ENCODE measurements around the gene PIANP.

PIANP gene

DNA sequence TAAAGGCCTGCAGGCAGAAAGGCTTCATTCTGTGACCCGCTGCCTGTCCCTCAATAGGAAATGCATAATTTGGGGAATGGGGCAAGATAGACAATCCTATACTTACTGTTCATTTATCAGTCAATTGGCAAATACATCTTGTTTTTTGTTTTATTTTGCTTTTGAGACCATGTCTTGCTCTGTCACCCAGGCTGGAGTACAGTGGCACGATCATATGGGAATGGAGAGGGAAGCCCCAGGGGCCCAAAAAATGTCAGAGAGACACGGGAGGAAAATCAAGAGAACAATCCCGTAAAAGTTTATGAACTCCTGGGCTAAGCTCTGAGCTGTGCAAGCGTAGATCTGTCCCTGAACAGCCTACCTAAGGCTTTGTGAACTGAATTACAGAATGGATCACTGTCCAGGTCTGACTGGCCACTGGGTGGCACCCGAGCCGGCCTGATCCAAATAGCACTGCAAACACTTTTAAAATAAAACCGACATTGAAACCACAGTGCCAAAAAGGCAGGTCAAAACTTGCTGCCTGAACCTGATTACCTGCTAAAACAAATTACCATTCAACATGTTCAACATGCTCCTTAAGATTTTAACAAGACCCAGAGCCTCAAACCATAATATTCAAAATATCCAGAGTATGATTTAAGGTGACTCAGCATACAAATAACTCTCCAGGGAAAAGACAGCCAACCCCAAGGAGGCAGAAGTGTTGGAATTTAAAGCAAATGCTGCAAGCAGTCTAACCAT is 35.0 kb upstream of the PIANP start:
- Histone ChIP-seq H3K27ac (ENCODE audit: low read length) (no peak overlapping the region), H2AFZ (ENCODE audit: low read length) (peak overlapping the region; percentile 67), H3K9ac (ENCODE audit: low read length) (peak overlapping the region; percentile 30; the same call in 1 of the 2 replicates), H3K4me3 (ENCODE audit: low read length) (no peak overlapping the region), H3K27me3 (replicated peaks; ENCODE audit: insufficient read depth, low read length) (no peaks in the 10 kb centered on the region), H4K20me1 (ENCODE audit: insufficient read depth, low read length) (no peaks in the 10 kb centered on the region), H3F3A (ENCODE audit: insufficient read depth, low read length) (peaks cover 5% of the 10 kb centered on the region; the same call in 1 of the 2 replicates), H3K4me1 (ENCODE audit: low read length) (peaks cover 11% of the 10 kb centered on the region), H3K9me3 (replicated peaks; ENCODE audit: insufficient read depth, low read length) (no peaks in the 10 kb centered on the region), H3K9me2 (replicated peaks; ENCODE audit: insufficient read depth, low read length) (no peaks in the 10 kb centered on the region), H3K4me2 (ENCODE audit: low read depth, low read length) (peak overlapping the region; percentile 45; the same call in 1 of the 2 replicates), H3K36me3 (replicated peaks; ENCODE audit: insufficient read depth, low read length) (no peaks in the 10 kb centered on the region), H3K79me2 (ENCODE audit: low read length) (no peaks in the 10 kb centered on the region)
- peak; percentile 65 for DNase-seq
- TF ChIP-seq, protein P1, sequence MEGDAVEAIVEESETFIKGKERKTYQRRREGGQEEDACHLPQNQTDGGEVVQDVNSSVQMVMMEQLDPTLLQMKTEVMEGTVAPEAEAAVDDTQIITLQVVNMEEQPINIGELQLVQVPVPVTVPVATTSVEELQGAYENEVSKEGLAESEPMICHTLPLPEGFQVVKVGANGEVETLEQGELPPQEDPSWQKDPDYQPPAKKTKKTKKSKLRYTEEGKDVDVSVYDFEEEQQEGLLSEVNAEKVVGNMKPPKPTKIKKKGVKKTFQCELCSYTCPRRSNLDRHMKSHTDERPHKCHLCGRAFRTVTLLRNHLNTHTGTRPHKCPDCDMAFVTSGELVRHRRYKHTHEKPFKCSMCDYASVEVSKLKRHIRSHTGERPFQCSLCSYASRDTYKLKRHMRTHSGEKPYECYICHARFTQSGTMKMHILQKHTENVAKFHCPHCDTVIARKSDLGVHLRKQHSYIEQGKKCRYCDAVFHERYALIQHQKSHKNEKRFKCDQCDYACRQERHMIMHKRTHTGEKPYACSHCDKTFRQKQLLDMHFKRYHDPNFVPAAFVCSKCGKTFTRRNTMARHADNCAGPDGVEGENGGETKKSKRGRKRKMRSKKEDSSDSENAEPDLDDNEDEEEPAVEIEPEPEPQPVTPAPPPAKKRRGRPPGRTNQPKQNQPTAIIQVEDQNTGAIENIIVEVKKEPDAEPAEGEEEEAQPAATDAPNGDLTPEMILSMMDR (IDR thresholded peaks at IDR 0.05; ENCODE audit: low read length), result peak; percentile 82
- no peak for TF ChIP-seq EZH2 (optimal IDR thresholded peaks at IDR 0.05; ENCODE audit: low read depth, low read length)

DNA sequence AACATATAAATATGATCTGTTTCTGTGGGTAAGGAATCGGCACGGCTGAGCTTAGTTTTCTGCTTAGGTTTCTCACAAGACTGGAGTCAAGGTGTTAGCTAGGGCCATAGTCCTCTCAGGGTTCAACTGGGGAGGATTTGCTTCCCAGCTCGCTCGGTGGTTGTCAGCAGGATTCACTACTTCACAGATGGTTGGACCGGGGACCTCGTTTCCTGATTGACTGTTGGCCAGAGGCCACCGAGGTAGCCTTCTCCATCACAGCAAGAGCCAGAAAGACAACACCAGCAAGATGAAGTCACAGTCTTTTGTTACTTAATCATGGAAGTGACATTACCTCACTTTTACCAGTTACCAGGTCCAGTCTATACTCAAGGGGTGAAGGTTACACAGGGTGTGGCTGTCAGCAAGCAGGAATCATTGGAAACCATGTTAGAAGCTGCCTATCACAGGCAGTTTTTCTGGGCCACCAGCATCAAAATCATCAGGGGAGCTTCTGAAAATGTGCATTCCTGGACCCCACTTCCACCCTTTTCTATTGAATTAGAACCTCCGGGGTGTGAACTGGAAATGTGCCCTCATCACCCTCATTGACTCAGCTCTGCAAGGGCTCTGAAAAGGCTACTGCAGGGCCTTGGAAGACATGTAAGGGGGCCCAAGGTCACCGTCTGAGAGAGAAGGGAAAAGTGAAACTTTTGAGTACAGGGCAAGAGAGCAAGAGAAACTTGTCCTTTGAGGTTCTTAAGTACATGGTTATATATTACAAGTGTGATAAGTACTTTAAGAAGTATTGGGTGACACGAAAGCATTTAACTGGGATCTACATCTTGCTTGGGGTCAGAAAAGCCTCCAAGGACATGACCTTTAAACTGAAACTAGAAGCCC is 34.1 kb upstream of the PIANP start:
- Histone ChIP-seq H3K9ac (ENCODE audit: low read length) (no peak overlapping the region), H3K4me3 (ENCODE audit: low read length) (no peak overlapping the region), H3K4me1 (ENCODE audit: low read length) (peaks cover 11% of the 10 kb centered on the region), H3F3A (ENCODE audit: insufficient read depth, low read length) (peaks cover 5% of the 10 kb centered on the region; the same call in 1 of the 2 replicates), H3K9me2 (replicated peaks; ENCODE audit: insufficient read depth, low read length) (no peaks in the 10 kb centered on the region), H3K27ac (ENCODE audit: low read length) (no peak overlapping the region), H2AFZ (ENCODE audit: low read length) (no peak overlapping the region), H3K4me2 (ENCODE audit: low read depth, low read length) (no peak overlapping the region), H3K27me3 (replicated peaks; ENCODE audit: insufficient read depth, low read length) (no peaks in the 10 kb centered on the region), H3K79me2 (ENCODE audit: low read length) (no peaks in the 10 kb centered on the region), H4K20me1 (ENCODE audit: insufficient read depth, low read length) (no peaks in the 10 kb centered on the region), H3K36me3 (replicated peaks; ENCODE audit: insufficient read depth, low read length) (no peaks in the 10 kb centered on the region), H3K9me3 (replicated peaks; ENCODE audit: insufficient read depth, low read length) (no peaks in the 10 kb centered on the region)
- no peak for DNase-seq
- TF ChIP-seq EZH2 (optimal IDR thresholded peaks at IDR 0.05; ENCODE audit: low read depth, low read length), result no peak

DNA sequence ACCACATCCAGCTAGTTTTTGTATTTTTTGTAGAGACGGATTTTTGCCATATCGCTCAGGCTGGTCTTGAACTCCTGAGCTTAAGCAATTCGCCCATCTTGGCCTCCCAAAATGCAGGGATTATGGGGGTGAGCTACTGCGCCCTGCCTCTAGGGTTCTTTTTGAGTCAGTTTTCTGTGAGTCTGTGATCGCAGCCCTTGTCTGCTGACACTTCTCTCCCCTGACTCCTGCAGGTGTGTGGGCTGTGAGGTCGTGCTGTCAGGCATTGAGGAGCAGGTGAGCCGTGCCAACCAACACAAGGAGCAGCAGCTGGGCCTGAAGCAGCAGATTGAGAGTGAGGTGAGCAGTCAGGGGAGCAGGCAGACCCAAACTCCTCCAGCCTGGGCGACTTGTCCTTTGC is 29.6 kb upstream of the PIANP start:
- Histone ChIP-seq H3K9ac (ENCODE audit: low read length) (no peak overlapping the region), H4K20me1 (ENCODE audit: insufficient read depth, low read length) (no peaks in the 10 kb centered on the region), H3K27ac (ENCODE audit: low read length) (no peak overlapping the region), H3K27me3 (replicated peaks; ENCODE audit: insufficient read depth, low read length) (no peaks in the 10 kb centered on the region), H2AFZ (ENCODE audit: low read length) (no peak overlapping the region), H3K9me2 (replicated peaks; ENCODE audit: insufficient read depth, low read length) (no peaks in the 10 kb centered on the region), H3K4me1 (ENCODE audit: low read length) (0 out of 2 replicates have a peak, but pooled peaks cover 2% of the 10 kb centered on the region), H3K79me2 (ENCODE audit: low read length) (no peaks in the 10 kb centered on the region), H3K4me3 (ENCODE audit: low read length) (no peak overlapping the region), H3K9me3 (replicated peaks; ENCODE audit: insufficient read depth, low read length) (no peaks in the 10 kb centered on the region), H3K4me2 (ENCODE audit: low read depth, low read length) (no peak overlapping the region), H3K36me3 (replicated peaks; ENCODE audit: insufficient read depth, low read length) (0 out of 2 replicates have a peak, but pooled peaks cover 5% of the 10 kb centered on the region), H3F3A (ENCODE audit: insufficient read depth, low read length) (peaks cover 5% of the 10 kb centered on the region; the same call in 1 of the 2 replicates)
- no peak for TF ChIP-seq EZH2phosphoT487 (IDR thresholded peaks at IDR 0.05; ENCODE audit: low read length)
- TF ChIP-seq, protein P1 (IDR thresholded peaks at IDR 0.05; ENCODE audit: low read length), result no peak
- TF ChIP-seq EZH2 (optimal IDR thresholded peaks at IDR 0.05; ENCODE audit: low read depth, low read length), result no peak
- DNase-seq, result no peak
